ENCODE data around the gene DUS1L. TPM values are rescaled to one million over a fixed set of nuclear protein-coding genes. Genes with fewer than 3 reads are reported as not detected.

Gene DUS1L
- total RNA-seq, 1 donor from 2014 or later: 74.1 TPM

- Mint-ChIP-seq H3K36me3 (ENCODE audit: low read depth, unreplicated experiment) (peaks cover 6% of the 10 kb centered on the region), H3K27me3 (ENCODE audit: unreplicated experiment) (peaks cover 13% of the 10 kb centered on the region), H3K4me1 (ENCODE audit: unreplicated experiment) (peaks cover 14% of the 10 kb centered on the region), H3K9me3 (ENCODE audit: unreplicated experiment) (no peaks in the 10 kb centered on the region), H3K27ac (ENCODE audit: unreplicated experiment) (no peak overlapping the region), H3K4me3 (ENCODE audit: unreplicated experiment) (peak overlapping the region; percentile 51)
- DNase-seq (ENCODE audit: low spot score): no peak
- TF ChIP-seq CTCF (IDR thresholded peaks at IDR 0.05; ENCODE audit: unreplicated experiment): no peak
Measured at GRCh38 chr17:82034371-82035011, 31.1 kb downstream of the DUS1L start.

- Mint-ChIP-seq H3K27me3 (ENCODE audit: unreplicated experiment) (peaks cover 15% of the 10 kb centered on the region), H3K27ac (ENCODE audit: unreplicated experiment) (no peak overlapping the region), H3K4me3 (ENCODE audit: unreplicated experiment) (no peak overlapping the region), H3K9me3 (ENCODE audit: unreplicated experiment) (no peaks in the 10 kb centered on the region), H3K36me3 (ENCODE audit: low read depth, unreplicated experiment) (peaks cover 6% of the 10 kb centered on the region), H3K4me1 (ENCODE audit: unreplicated experiment) (peaks cover 14% of the 10 kb centered on the region)
- DNase-seq (ENCODE audit: low spot score): no peak
- TF ChIP-seq CTCF (IDR thresholded peaks at IDR 0.05; ENCODE audit: unreplicated experiment): no peak
Measured at GRCh38 chr17:82033359-82034085, 32.1 kb downstream of the DUS1L start.

- H3K9me3 Mint-ChIP-seq (ENCODE audit: unreplicated experiment): no peaks in the 10 kb centered on the region
- DNase-seq (ENCODE audit: low spot score): no peak
- peaks cover 6% of the 10 kb centered on the region for H3K36me3 Mint-ChIP-seq (ENCODE audit: low read depth, unreplicated experiment)
- H3K27me3 Mint-ChIP-seq (ENCODE audit: unreplicated experiment): peaks cover 15% of the 10 kb centered on the region
- H3K4me3 Mint-ChIP-seq (ENCODE audit: unreplicated experiment): no peak overlapping the region
- no peak overlapping the region for H3K27ac Mint-ChIP-seq (ENCODE audit: unreplicated experiment)
- peaks cover 9% of the 10 kb centered on the region for H3K4me1 Mint-ChIP-seq (ENCODE audit: unreplicated experiment)
- TF ChIP-seq CTCF (IDR thresholded peaks at IDR 0.05; ENCODE audit: unreplicated experiment): no peak
Measured at GRCh38 chr17:82031885-82032627, 33.5 kb downstream of the DUS1L start.

- peak within 1 kb of the TSS; percentile 65 for H3K4me3 Mint-ChIP-seq (ENCODE audit: unreplicated experiment)
- H3K27ac Mint-ChIP-seq (ENCODE audit: unreplicated experiment): no peak within 1 kb of the TSS
- H3K36me3 Mint-ChIP-seq (ENCODE audit: low read depth, unreplicated experiment): peaks cover 6% of the 10 kb centered on the region
- peaks cover 17% of the 10 kb centered on the region for H3K27me3 Mint-ChIP-seq (ENCODE audit: unreplicated experiment)
- H3K4me1 Mint-ChIP-seq (ENCODE audit: unreplicated experiment): peaks cover 9% of the 10 kb centered on the region
- no peak for DNase-seq (ENCODE audit: low spot score)
- no peak for TF ChIP-seq CTCF (IDR thresholded peaks at IDR 0.05; ENCODE audit: unreplicated experiment)
- no peaks in the 10 kb centered on the region for H3K9me3 Mint-ChIP-seq (ENCODE audit: unreplicated experiment)
Measured at GRCh38 chr17:82031303-82031884, 34.2 kb downstream of the DUS1L start, which contains the start of gene RAC3. Gene RAC3 (plus strand): TSS chr17:82031678. CDS start chr17:82031762, 84 bp downstream.

All from endothelial cell (in vitro differentiated cells).